ENCODE measurements around the gene ERCC2.

Gene ERCC2

GRCh38 chr19:45380107-45380506 is 9.7 kb upstream of the ERCC2 start:
- no peak for DNase-seq (ENCODE audit: extremely low spot score)
- ChIA-PET POLR2A (no interaction called here), CTCF (no interaction called here)
- no peak for TF ChIP-seq FOXK2 (IDR thresholded peaks at IDR 0.05)
- TF ChIP-seq FOXA1 (IDR thresholded peaks at IDR 0.05), result no peak
- no peak for TF ChIP-seq ZNF384 (IDR thresholded peaks at IDR 0.05)
- no peak for TF ChIP-seq PKNOX1 (IDR thresholded peaks at IDR 0.05)
- no peak for TF ChIP-seq CTBP1 (IDR thresholded peaks at IDR 0.05; ENCODE audit: borderline replicate concordance)
- TF ChIP-seq ARNT (IDR thresholded peaks at IDR 0.05), result no peak
- TF ChIP-seq NFRKB (IDR thresholded peaks at IDR 0.05), result no peak
- TF ChIP-seq HDGF (IDR thresholded peaks at IDR 0.05; ENCODE audit: borderline replicate concordance), result no peak
- TF ChIP-seq SP1 (IDR thresholded peaks at IDR 0.05), result no peak
- no peak for TF ChIP-seq ELF4 (IDR thresholded peaks at IDR 0.05)

- CTCF ChIA-PET, result no interaction called here
Measured at GRCh38 chr19:45376045-45376724, 5.8 kb upstream of the ERCC2 start.

GRCh38 chr19:45368737-45369340 is 1.5 kb downstream of the ERCC2 start:
- ChIA-PET CTCF (interaction anchor here (0.7 to 0.8 kb wide), 2 partner anchors 24 to 34 kb away, joined by 3 read pairs; no protein-coding TSS in a partner anchor), POLR2A (interaction anchor here (0.5 to 1.1 kb wide), 2 partner anchors 34 to 1403 kb away, joined by 3 to 5 read pairs; no protein-coding TSS in a partner anchor)
- TF ChIP-seq ZNF384 (IDR thresholded peaks at IDR 0.05) (no peak), LEF1 (IDR thresholded peaks at IDR 0.05; ENCODE audit: borderline replicate concordance) (no peak), CTBP1 (IDR thresholded peaks at IDR 0.05; ENCODE audit: borderline replicate concordance) (no peak), FOXM1 (IDR thresholded peaks at IDR 0.05; ENCODE audit: borderline replicate concordance) (no peak), L3MBTL2 (conservative IDR thresholded peaks at IDR 0.05) (no peak), ELF4 (IDR thresholded peaks at IDR 0.05) (no peak), SP1 (IDR thresholded peaks at IDR 0.05) (no peak), FOXK2 (IDR thresholded peaks at IDR 0.05) (no peak), NFRKB (IDR thresholded peaks at IDR 0.05) (no peak), ARNT (IDR thresholded peaks at IDR 0.05) (no peak), FOXA1 (IDR thresholded peaks at IDR 0.05) (no peak)
- no peak for DNase-seq (ENCODE audit: extremely low spot score)

More at GRCh38 chr19:45376045-45376724, 5.8 kb upstream of the ERCC2 start:
- POLR2A ChIA-PET, result no interaction called here
- no peak for DNase-seq (ENCODE audit: extremely low spot score)
- TF ChIP-seq NFRKB (IDR thresholded peaks at IDR 0.05), result no peak
- TF ChIP-seq L3MBTL2 (conservative IDR thresholded peaks at IDR 0.05), result no peak
- no peak for TF ChIP-seq FOXK2 (IDR thresholded peaks at IDR 0.05)
- no peak for TF ChIP-seq ZNF384 (IDR thresholded peaks at IDR 0.05)
- no peak for TF ChIP-seq ELF4 (IDR thresholded peaks at IDR 0.05)

- no peak for DNase-seq (ENCODE audit: extremely low spot score)
- ChIA-PET POLR2A (no interaction called here), CTCF (interaction anchor here (0.7 to 0.8 kb wide), 2 partner anchors 25 to 34 kb away, joined by 3 read pairs; no protein-coding TSS in a partner anchor)
- TF ChIP-seq PKNOX1 (IDR thresholded peaks at IDR 0.05), result no peak
- TF ChIP-seq ELF4 (IDR thresholded peaks at IDR 0.05), result no peak
- no peak for TF ChIP-seq FOXA1 (IDR thresholded peaks at IDR 0.05)
- TF ChIP-seq CTBP1 (IDR thresholded peaks at IDR 0.05; ENCODE audit: borderline replicate concordance), result no peak
- TF ChIP-seq L3MBTL2 (conservative IDR thresholded peaks at IDR 0.05), result no peak
- TF ChIP-seq SUZ12 (IDR thresholded peaks at IDR 0.05), result no peak
- TF ChIP-seq NFRKB (IDR thresholded peaks at IDR 0.05), result no peak
- no peak for TF ChIP-seq ZNF384 (IDR thresholded peaks at IDR 0.05)
- no peak for TF ChIP-seq ARNT (IDR thresholded peaks at IDR 0.05)
- TF ChIP-seq LEF1 (IDR thresholded peaks at IDR 0.05; ENCODE audit: borderline replicate concordance), result no peak
- TF ChIP-seq BHLHE40 (IDR thresholded peaks at IDR 0.05; ENCODE audit: borderline replicate concordance), result no peak
- no peak for TF ChIP-seq HDGF (IDR thresholded peaks at IDR 0.05; ENCODE audit: borderline replicate concordance)
- no peak for TF ChIP-seq SP1 (IDR thresholded peaks at IDR 0.05)
- TF ChIP-seq FOXK2 (IDR thresholded peaks at IDR 0.05), result no peak
- TF ChIP-seq FOXM1 (IDR thresholded peaks at IDR 0.05; ENCODE audit: borderline replicate concordance), result no peak
- TF ChIP-seq TARDBP (IDR thresholded peaks at IDR 0.05), result no peak
Measured at GRCh38 chr19:45368127-45368526, 2.2 kb downstream of the ERCC2 start.

GRCh38 chr19:45364696-45365095 is 5.7 kb downstream of the ERCC2 start:
- ChIA-PET POLR2A (no interaction called here), CTCF (no interaction called here)
- TF ChIP-seq TARDBP (IDR thresholded peaks at IDR 0.05), result no peak
- TF ChIP-seq CTBP1 (IDR thresholded peaks at IDR 0.05; ENCODE audit: borderline replicate concordance), result no peak
- no peak for TF ChIP-seq FOXA1 (IDR thresholded peaks at IDR 0.05)
- TF ChIP-seq NFRKB (IDR thresholded peaks at IDR 0.05), result no peak
- TF ChIP-seq SUZ12 (IDR thresholded peaks at IDR 0.05), result no peak
- no peak for TF ChIP-seq PKNOX1 (IDR thresholded peaks at IDR 0.05)
- no peak for TF ChIP-seq ZNF384 (IDR thresholded peaks at IDR 0.05)
- no peak for TF ChIP-seq L3MBTL2 (conservative IDR thresholded peaks at IDR 0.05)
- DNase-seq (ENCODE audit: extremely low spot score), result no peak

- TF ChIP-seq SP1 (IDR thresholded peaks at IDR 0.05) (no peak), LEF1 (IDR thresholded peaks at IDR 0.05; ENCODE audit: borderline replicate concordance) (no peak), ARNT (IDR thresholded peaks at IDR 0.05) (no peak), SUZ12 (IDR thresholded peaks at IDR 0.05) (no peak), FOXK2 (IDR thresholded peaks at IDR 0.05) (no peak), CTBP1 (IDR thresholded peaks at IDR 0.05; ENCODE audit: borderline replicate concordance) (no peak), L3MBTL2 (conservative IDR thresholded peaks at IDR 0.05) (no peak), ZNF384 (IDR thresholded peaks at IDR 0.05) (no peak), FOXM1 (IDR thresholded peaks at IDR 0.05; ENCODE audit: borderline replicate concordance) (no peak), ELF4 (IDR thresholded peaks at IDR 0.05) (no peak), TARDBP (IDR thresholded peaks at IDR 0.05) (no peak), FOXA1 (IDR thresholded peaks at IDR 0.05) (no peak), NFRKB (IDR thresholded peaks at IDR 0.05) (no peak), BHLHE40 (IDR thresholded peaks at IDR 0.05; ENCODE audit: borderline replicate concordance) (no peak), HDGF (IDR thresholded peaks at IDR 0.05; ENCODE audit: borderline replicate concordance) (no peak), PKNOX1 (IDR thresholded peaks at IDR 0.05) (no peak)
- ChIA-PET POLR2A (no interaction called here), CTCF (no interaction called here)
- DNase-seq (ENCODE audit: extremely low spot score), result no peak
Measured at GRCh38 chr19:45363861-45364459, 6.4 kb downstream of the ERCC2 start.

Measured in HEK293T (cell line).